GM15510 (cell line): Measurements from ENCODE around the gene PTPRD.

ENCODE experiments used
- POLR2A ChIP-seq: IDR thresholded peaks from 3 replicates; pipeline ENCODE4 v1.6.1; 2011; ENCODE audit warnings: borderline replicate concordance; ENCODE audit not compliant: insufficient read length; ENCODE audit errors: extremely low read depth

The PTPRD gene

GRCh38 chr9:8486095-8486494 is 2126.7 kb downstream of the PTPRD start:
- no peak for TF ChIP-seq POLR2A

- no peak for TF ChIP-seq POLR2A
Observed at GRCh38 chr9:8484597-8485191, 2128.1 kb downstream of the PTPRD start.

- no peak for TF ChIP-seq POLR2A
Observed at GRCh38 chr9:8477450-8477849, 2135.4 kb downstream of the PTPRD start.

GRCh38 chr9:8474937-8475336 is 2137.9 kb downstream of the PTPRD start:
- TF ChIP-seq POLR2A: no peak

DNA sequence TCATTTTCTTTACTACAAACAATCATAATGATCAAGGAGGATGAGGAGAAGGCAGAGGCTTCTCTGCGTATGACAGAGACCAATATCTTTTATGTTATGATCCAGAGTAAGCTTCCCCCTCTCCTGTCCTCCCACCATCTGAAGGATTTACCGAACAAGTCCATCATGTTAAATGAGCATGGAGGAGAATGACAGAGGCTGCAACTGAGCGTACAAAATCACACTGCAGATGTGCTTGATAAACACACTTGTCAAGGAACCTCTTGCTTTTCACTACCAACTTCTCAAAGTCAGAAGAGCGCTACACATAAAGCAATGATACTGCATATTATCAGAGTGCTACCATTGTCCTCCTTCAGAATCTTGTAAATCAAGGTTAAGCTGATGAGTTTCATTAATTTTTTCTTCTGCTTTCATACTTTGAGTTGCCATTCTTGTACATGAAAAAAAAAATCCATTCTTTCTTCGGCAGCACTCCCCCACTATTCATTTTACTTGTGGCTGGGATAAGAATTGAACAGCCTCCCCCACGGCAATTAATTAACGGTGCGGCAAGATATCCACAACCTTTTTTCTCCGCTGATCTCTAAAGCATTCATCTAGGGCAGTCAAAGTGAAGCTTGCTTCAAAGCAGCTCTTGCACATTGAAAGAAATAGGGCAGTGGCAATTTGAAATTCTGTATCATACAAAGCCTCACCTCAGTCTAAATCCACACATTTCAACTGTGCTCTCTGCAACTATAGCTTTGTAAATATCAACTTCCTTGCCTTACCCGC is 2139.4 kb downstream of the PTPRD start:
- no peak for TF ChIP-seq POLR2A

GRCh38 chr9:8468045-8468637 is 2144.7 kb downstream of the PTPRD start:
- TF ChIP-seq POLR2A: no peak

- TF ChIP-seq POLR2A: no peak
Observed at GRCh38 chr9:8457816-8458215, 2155.0 kb downstream of the PTPRD start.

- no peak for TF ChIP-seq POLR2A
Observed at GRCh38 chr9:8457055-8457454, 2155.7 kb downstream of the PTPRD start.

GRCh38 chr9:8456344-8456743 is 2156.5 kb downstream of the PTPRD start:
- TF ChIP-seq POLR2A: no peak

DNA sequence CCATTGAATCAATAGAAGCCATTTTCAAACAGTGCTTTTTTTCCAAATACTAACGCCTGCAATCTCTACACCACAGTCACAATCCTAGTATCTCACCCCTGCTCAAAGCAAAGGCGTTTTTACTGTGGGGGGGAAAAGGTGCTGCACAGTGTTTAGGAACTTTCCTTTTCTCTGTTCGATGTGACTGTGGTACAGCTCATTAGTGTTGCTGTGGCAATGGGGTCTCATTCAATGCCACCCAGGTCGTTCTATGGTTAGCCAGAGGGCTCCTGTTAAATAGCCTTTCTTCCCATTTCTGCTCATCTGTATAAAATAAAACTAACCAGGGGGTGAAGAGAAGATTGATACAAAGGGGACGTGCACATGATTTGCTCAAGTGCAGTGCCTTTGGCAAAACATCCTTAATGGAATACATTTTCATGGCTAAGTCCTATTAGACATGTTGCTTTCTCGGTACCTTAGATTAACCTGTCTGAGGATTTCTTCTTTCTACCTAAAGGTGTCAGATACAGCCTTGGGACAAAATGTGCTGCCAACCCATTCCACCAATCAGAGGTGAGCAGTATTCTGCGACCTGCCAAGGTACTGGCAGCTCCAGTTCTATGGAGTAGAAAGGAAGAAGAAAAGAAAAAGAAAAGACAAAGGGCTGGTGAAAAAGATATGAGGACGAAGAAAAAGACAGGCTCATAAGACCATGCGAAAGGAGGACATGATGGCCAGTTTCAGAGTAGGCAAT is 2161.8 kb downstream of the PTPRD start:
- TF ChIP-seq POLR2A: no peak

GRCh38 chr9:8448226-8448625 is 2164.6 kb downstream of the PTPRD start:
- no peak for TF ChIP-seq POLR2A

GRCh38 chr9:8447601-8448000 is 2165.2 kb downstream of the PTPRD start:
- TF ChIP-seq POLR2A: no peak

DNA sequence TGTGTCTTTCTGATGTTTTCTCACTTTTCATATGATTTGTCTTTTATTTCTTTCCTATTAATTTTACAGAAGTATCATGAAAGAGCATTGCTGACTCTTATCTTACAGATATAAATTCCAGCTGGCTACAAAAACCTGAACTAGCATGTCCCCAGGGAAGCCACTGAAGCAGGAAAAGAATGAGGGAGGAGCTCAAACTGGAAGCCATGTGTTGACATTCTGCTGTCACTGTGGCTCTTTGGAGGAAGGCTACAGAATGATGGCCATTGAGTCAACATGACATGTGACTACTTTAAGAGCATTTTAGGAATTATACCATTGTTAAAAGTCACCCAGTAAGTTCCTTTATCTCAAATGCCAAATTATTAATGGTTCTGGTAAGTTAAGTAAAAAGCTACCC is 2174.9 kb downstream of the PTPRD start:
- TF ChIP-seq POLR2A: no peak

DNA sequence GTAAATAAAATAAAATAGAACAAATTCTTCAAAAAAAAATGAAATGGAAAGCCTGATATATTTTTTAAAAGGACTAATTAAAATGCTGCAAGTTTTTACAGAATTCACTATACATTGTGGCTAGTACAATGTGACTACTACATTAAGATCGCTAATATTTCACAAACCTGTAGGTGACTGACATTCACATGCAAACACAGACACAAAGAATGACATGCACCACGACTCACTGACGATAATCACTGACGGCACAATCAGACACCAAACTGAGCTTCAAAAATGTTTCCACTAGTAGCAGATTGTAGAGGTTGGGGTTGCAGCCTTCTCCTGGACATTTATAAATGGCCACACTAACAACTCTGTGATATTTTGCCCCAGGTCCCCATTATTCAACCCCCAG is 2175.5 kb downstream of the PTPRD start:
- no peak for TF ChIP-seq POLR2A

DNA sequence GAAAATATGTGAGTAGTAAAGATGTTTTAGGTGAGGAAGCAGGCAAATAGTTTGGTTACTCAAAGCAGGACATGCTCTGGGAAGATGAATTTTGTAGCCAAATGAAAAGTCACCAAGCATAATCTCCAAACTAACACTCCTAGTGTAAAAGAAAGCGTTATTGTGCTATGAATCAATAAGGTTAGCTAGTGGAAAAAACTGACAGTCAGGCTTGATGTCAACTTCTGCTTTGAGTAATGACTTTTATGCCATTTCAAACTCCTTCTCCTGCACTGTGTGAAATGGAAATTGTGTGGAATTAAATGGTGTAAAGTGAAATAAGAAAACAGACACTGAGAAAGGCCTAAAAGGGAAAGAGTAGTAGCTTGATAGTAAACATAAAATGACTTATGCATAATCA is 2176.0 kb downstream of the PTPRD start:
- no peak for TF ChIP-seq POLR2A
